ENCODE results near the gene CNKSR1.

The CNKSR1 gene

GRCh38 chr1:26177182-26177684 is at the start of gene CNKSR1:
Gene CNKSR1, plus strand, starts transcription at chr1:26177491. Its CDS starts 57 bp downstream, at chr1:26177548.
- no peaks in the 10 kb centered on the region for H3K4me1 ChIP-seq
- peaks cover 0 to 7% (median 1%) of the 10 kb centered on the region in 11 experiments; a peak in 6 of 22 replicates for H3K36me3 ChIP-seq
- no peak within 1 kb of the TSS for H3K4me2 ChIP-seq
- no peak within 1 kb of the TSS for H3K27ac ChIP-seq
- H3K9ac ChIP-seq: no peak within 1 kb of the TSS
- no peak within 1 kb of the TSS for H3K4me3 ChIP-seq
- no peaks in the 10 kb centered on the region for H3K9me3 ChIP-seq (replicated peaks in 1 of 11)
- no peaks in the 10 kb centered on the region for H3K27me3 ChIP-seq
- no peak for TF ChIP-seq Cebpa-rat (IDR thresholded peaks at IDR 0.05)
- peaks cover 0 to 1% (median 0%) of the 10 kb centered on the region in 11 experiments; a peak in 2 of 22 replicates for H4K20me1 ChIP-seq

GRCh38 chr1:26129778-26130177 is 47.5 kb upstream of the CNKSR1 start:
- Histone ChIP-seq H3K36me3 (no peaks in the 10 kb centered on the region), H3K4me2 (no peak overlapping the region), H3K9me3 (replicated peaks in 1 of 11) (peaks cover 3 to 9% (median 5%) of the 10 kb centered on the region in 11 experiments; a peak in 19 of 22 replicates), H3K4me1 (peaks cover 35 to 46% (median 40%) of the 10 kb centered on the region in 10 experiments), H3K27ac (no peak overlapping the region), H3K27me3 (no peaks in the 10 kb centered on the region), H3K4me3 (no peak overlapping the region), H4K20me1 (no peaks in the 10 kb centered on the region), H3K9ac (no peak overlapping the region)
- no peak for TF ChIP-seq Cebpa-rat (IDR thresholded peaks at IDR 0.05)

- peaks cover 7 to 14% (median 10%) of the 10 kb centered on the region in 11 experiments; a peak in 20 of 22 replicates for H3K9me3 ChIP-seq (replicated peaks in 1 of 11)
- no peaks in the 10 kb centered on the region for H3K27me3 ChIP-seq
- H3K36me3 ChIP-seq: no peaks in the 10 kb centered on the region
- H3K4me3 ChIP-seq: no peak overlapping the region
- H4K20me1 ChIP-seq: no peaks in the 10 kb centered on the region
- TF ChIP-seq Cebpa-rat (IDR thresholded peaks at IDR 0.05): no peak
- no peak overlapping the region for H3K9ac ChIP-seq
- H3K4me2 ChIP-seq: no peak overlapping the region
- H3K4me1 ChIP-seq: peaks cover 28 to 36% (median 31%) of the 10 kb centered on the region in 10 experiments
- H3K27ac ChIP-seq: no peak overlapping the region
Observed at GRCh38 chr1:26130695-26131094, 46.6 kb upstream of the CNKSR1 start.

GRCh38 chr1:26132128-26132833 is 45.0 kb upstream of the CNKSR1 start:
- H4K20me1 ChIP-seq: no peaks in the 10 kb centered on the region
- no peak overlapping the region for H3K9ac ChIP-seq
- H3K4me1 ChIP-seq: peaks cover 13 to 21% (median 18%) of the 10 kb centered on the region in 10 experiments
- H3K4me2 ChIP-seq: no peak overlapping the region
- H3K27ac ChIP-seq: no peak overlapping the region
- H3K4me3 ChIP-seq: no peak overlapping the region
- TF ChIP-seq Cebpa-rat (IDR thresholded peaks at IDR 0.05): no peak
- peaks cover 7 to 14% (median 10%) of the 10 kb centered on the region in 11 experiments; a peak in 20 of 22 replicates for H3K9me3 ChIP-seq (replicated peaks in 1 of 11)
- H3K27me3 ChIP-seq: no peaks in the 10 kb centered on the region
- no peaks in the 10 kb centered on the region for H3K36me3 ChIP-seq

- Histone ChIP-seq H3K4me2 (no peak overlapping the region), H3K27ac (no peak overlapping the region), H3K9ac (no peak overlapping the region), H3K9me3 (replicated peaks in 1 of 11) (peaks cover 7 to 14% (median 10%) of the 10 kb centered on the region in 11 experiments; a peak in 20 of 22 replicates), H3K27me3 (no peaks in the 10 kb centered on the region), H4K20me1 (no peaks in the 10 kb centered on the region), H3K36me3 (no peaks in the 10 kb centered on the region), H3K4me3 (no peak overlapping the region), H3K4me1 (peaks cover 8 to 20% (median 15%) of the 10 kb centered on the region in 10 experiments)
- no peak for TF ChIP-seq Cebpa-rat (IDR thresholded peaks at IDR 0.05)
Observed at GRCh38 chr1:26132834-26133167, 44.5 kb upstream of the CNKSR1 start.

GRCh38 chr1:26134466-26134865 is 42.8 kb upstream of the CNKSR1 start:
- H3K27ac ChIP-seq: no peak overlapping the region
- peaks cover 0 to 23% (median 14%) of the 10 kb centered on the region in 10 experiments; a peak in 13 of 20 replicates for H3K4me1 ChIP-seq
- no peaks in the 10 kb centered on the region for H3K27me3 ChIP-seq
- H3K9me3 ChIP-seq (replicated peaks in 1 of 11): peaks cover 7 to 14% (median 10%) of the 10 kb centered on the region in 11 experiments; a peak in 20 of 22 replicates
- no peak for TF ChIP-seq Cebpa-rat (IDR thresholded peaks at IDR 0.05)
- no peaks in the 10 kb centered on the region for H3K36me3 ChIP-seq
- no peak overlapping the region for H3K4me2 ChIP-seq
- no peaks in the 10 kb centered on the region for H4K20me1 ChIP-seq
- no peak overlapping the region for H3K9ac ChIP-seq
- no peak overlapping the region for H3K4me3 ChIP-seq

GRCh38 chr1:26138974-26139558 is 38.2 kb upstream of the CNKSR1 start:
- no peak overlapping the region for H3K4me3 ChIP-seq
- H3K9me3 ChIP-seq (replicated peaks in 1 of 11): peaks cover 5 to 13% (median 8%) of the 10 kb centered on the region in 11 experiments; a peak in 20 of 22 replicates
- H3K36me3 ChIP-seq: no peaks in the 10 kb centered on the region
- peak in 1 of 11 experiments; percentile 49; a peak in 2 of 22 replicates for TF ChIP-seq Cebpa-rat (IDR thresholded peaks at IDR 0.05)
- H3K9ac ChIP-seq: no peak overlapping the region
- H3K27ac ChIP-seq: peak overlapping the region in 2 of 11 experiments; percentile 17 to 31; a peak in 3 of 22 replicates
- H3K4me1 ChIP-seq: peaks cover 8 to 28% (median 18%) of the 10 kb centered on the region in 10 experiments; a peak in 18 of 20 replicates
- no peaks in the 10 kb centered on the region for H3K27me3 ChIP-seq
- H4K20me1 ChIP-seq: no peaks in the 10 kb centered on the region
- peak overlapping the region in 8 of 11 experiments; percentile 5 to 37 (median 15); a peak in 10 of 22 replicates for H3K4me2 ChIP-seq

- no peaks in the 10 kb centered on the region for H4K20me1 ChIP-seq
- H3K4me1 ChIP-seq: peaks cover 8 to 26% (median 16%) of the 10 kb centered on the region in 10 experiments; a peak in 18 of 20 replicates
- H3K27me3 ChIP-seq: no peaks in the 10 kb centered on the region
- no peak overlapping the region for H3K4me3 ChIP-seq
- H3K9ac ChIP-seq: no peak overlapping the region
- H3K4me2 ChIP-seq: peak overlapping the region in 6 of 11 experiments; percentile 8 to 60 (median 40); a peak in 10 of 22 replicates
- H3K36me3 ChIP-seq: no peaks in the 10 kb centered on the region
- no peaks in the 10 kb centered on the region for H3K9me3 ChIP-seq (replicated peaks in 1 of 11)
- H3K27ac ChIP-seq: no peak overlapping the region
- no peak for TF ChIP-seq Cebpa-rat (IDR thresholded peaks at IDR 0.05)
Observed at GRCh38 chr1:26142159-26142558, 35.1 kb upstream of the CNKSR1 start.
